Endothelial cell of umbilical vein (primary cell): Measurements from ENCODE around the gene ANKRD13B.
A peak's percentile ranks its signal among the peaks of the same experiment; 100 is the strongest.

Experiments
- CTCF ChIP-seq, 2 donors: IDR thresholded peaks; 1 replicate in 1 of 2; 2 replicates in 1 of 2; pipeline ENCODE4 v1.5.1; 2011; ENCODE audit warnings: low read length in 2 of 2, mild to moderate bottlenecking in 2 of 2, moderate library complexity in 2 of 2, control low read depth in 1 of 2, inconsistent platforms in 1 of 2, low read depth in 1 of 2; ENCODE audit not compliant: insufficient read depth in 1 of 2; ENCODE audit errors: extremely low read depth in 1 of 2
- EZH2 ChIP-seq: IDR thresholded peaks from 2 replicates; pipeline ENCODE4 v1.6.1; 2012; ENCODE audit warnings: borderline replicate concordance, low read depth, mild to moderate bottlenecking, moderate library complexity, low read length, inconsistent platforms; ENCODE audit not compliant: severe bottlenecking
- FOS ChIP-seq: IDR thresholded peaks from 2 replicates; pipeline ENCODE4 v1.6.1; 2011; ENCODE audit warnings: mild to moderate bottlenecking, low read length, moderate library complexity, borderline replicate concordance; ENCODE audit not compliant: insufficient read depth
- GATA2 ChIP-seq: IDR thresholded peaks from 2 replicates; pipeline ENCODE4 v1.7.0; 2011; ENCODE audit warnings: low read depth, mild to moderate bottlenecking, moderate library complexity, mixed read lengths, low read length; ENCODE audit not compliant: insufficient read length, insufficient read depth
- POLR2A ChIP-seq: IDR thresholded peaks from 2 replicates; pipeline ENCODE4 v1.6.1; 2012; ENCODE audit warnings: low read depth, mild to moderate bottlenecking, control low read depth, low read length
- POLR2AphosphoS5 ChIP-seq: IDR thresholded peaks from 2 replicates; pipeline ENCODE4 v1.6.1; 2012; ENCODE audit warnings: low read depth, mild to moderate bottlenecking, control low read depth, low read length, moderate library complexity; ENCODE audit not compliant: insufficient read depth

- no peak for TF ChIP-seq EZH2
- no peak for TF ChIP-seq CTCF (IDR thresholded peaks at IDR 0.05; ENCODE audit: extremely low read depth in 1 of 2, insufficient read depth in 1 of 2, low read depth in 1 of 2, low read length in 2 of 2)
- TF ChIP-seq GATA2: no peak
- no peak for TF ChIP-seq POLR2AphosphoS5
- TF ChIP-seq POLR2A: no peak
- peak; percentile 43 for TF ChIP-seq FOS
These were observed 1.7 kb upstream of the ANKRD13B start for GRCh38 chr17:29591146-29591736.
